T47D (cell line): Measurements from ENCODE around the gene PIP5K1C.
"Not testable (repeated sequence)": the region's sequence is repeated elsewhere in the genome, so short reads cannot be mapped to it uniquely, and the experiment has no call there.

Experiments used
- DNase-seq, 2 experiments: peaks; one replicate each; pipeline versions ENCODE4 v3.0.0 to v3.0.0-alpha.2; 2011 to 2012; ENCODE audit warnings: low read depth in 1 of 2, low spot score in 1 of 2
- JUND ChIP-seq: IDR thresholded peaks from 2 replicates; pipeline ENCODE4 v1.6.1; 2012; ENCODE audit warnings: low read depth
- in situ Hi-C: cut with HindIII; loops from 2 replicates; pipeline ENCODE4 v1.10.0; 2016; ENCODE audit warnings: low sequenced_read_pairs, low pct_unique_long_range_greater_than_20kb

PIP5K1C gene

DNA sequence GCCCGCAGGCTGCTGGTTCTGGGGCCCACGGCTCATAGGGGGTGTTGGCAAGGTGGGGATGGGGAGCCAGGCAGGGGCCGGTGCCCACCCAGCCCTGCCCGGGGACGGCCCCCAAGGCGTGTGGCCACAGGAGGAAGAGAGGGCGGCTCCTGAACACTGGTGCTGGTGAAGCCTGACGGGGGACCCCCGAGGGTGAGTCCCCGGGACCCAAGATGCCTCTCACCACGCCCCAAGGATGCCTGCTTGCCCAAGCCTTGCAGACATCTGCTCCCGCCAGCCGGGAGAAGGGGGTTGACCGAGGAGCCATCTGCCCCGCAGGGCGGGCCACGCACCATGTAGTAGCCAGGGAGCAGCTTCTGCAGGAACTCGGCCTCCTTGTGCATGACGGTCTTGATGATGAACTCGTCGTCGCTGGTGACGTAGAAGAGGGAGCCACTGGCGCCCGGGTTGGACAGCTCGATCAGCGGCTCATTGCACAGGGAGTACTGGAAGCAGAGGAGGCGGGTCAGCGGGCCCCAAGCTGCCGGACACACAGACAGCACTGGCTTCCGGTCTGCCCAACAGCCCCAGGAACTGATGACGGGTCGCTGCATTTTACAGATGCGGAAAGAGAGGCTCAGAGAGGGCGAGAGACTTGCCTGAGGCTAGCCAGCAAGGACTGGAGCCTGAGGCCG is 44.1 kb downstream of the PIP5K1C start:
- no peak for DNase-seq

DNA sequence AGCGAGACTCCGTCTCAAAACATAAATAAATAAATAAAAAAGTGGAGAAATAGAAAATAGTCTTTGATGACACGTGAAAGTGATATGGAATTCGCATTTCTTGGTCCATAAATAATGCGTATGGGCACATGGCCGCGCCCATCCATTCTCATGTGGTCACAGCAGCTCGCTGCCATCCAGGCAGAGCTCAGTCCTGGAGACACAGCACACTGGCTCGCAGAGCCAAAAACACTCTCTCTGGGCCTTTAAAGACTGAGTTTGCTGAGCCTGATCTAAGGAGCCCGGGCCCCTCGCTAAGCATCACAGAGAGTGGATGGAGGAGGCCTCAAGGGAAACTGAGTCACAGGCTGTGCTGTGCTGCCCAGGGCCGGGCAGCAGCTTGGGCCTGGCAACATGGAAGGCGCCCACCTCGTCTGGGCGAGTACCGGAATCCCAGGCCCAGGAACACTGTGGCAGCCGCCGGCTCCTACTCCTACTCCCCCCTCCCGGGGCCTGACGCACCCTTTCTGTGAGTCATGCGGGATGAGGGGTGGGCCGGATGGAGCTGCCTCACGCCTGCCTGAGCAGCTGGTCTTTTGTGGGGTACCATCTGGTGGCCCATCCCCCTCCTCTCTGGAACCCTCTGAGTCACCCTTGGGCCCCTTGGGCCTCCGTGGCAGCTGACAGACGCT is 44.7 kb downstream of the PIP5K1C start:
- no peak for DNase-seq
- TF ChIP-seq JUND: no peak
- in situ Hi-C loops: no loop called here

More for the DNA sequence above, 44.1 kb downstream of the PIP5K1C start:
- no peak for TF ChIP-seq JUND
- in situ Hi-C loops: no loop called here

DNA sequence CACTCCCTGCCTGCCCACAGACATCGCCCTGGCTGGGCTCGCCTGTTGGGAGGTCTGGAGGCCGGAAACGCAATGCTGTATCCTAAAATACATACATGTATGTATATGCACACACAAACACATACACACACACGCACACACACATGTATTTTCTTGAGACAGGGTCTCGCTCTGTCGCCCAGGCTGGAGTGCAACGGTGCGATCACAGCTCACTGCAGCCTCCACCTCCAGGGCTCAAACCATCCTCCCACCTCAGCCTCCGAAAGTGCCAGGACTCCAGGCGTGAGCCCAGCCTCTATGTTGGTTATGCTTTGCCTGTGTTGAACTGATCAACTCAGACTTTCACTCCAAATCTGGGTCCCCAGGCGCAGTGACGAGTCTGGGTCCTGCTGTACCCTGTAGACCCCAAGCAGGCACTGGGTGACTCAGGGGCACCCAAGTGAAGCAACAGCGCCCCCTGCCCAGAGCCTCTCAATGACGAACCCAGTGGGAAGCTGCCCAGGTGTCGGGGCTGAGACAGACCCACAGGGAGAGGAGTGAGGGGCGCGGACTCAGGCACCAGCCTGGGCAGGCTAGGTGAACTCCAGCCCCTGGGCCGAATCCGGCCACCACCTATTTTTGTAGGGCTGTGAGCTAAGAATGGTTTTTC is 46.3 kb downstream of the PIP5K1C start:
- no peak for TF ChIP-seq JUND
- DNase-seq: no peak
- in situ Hi-C loops: no loop called here

DNA sequence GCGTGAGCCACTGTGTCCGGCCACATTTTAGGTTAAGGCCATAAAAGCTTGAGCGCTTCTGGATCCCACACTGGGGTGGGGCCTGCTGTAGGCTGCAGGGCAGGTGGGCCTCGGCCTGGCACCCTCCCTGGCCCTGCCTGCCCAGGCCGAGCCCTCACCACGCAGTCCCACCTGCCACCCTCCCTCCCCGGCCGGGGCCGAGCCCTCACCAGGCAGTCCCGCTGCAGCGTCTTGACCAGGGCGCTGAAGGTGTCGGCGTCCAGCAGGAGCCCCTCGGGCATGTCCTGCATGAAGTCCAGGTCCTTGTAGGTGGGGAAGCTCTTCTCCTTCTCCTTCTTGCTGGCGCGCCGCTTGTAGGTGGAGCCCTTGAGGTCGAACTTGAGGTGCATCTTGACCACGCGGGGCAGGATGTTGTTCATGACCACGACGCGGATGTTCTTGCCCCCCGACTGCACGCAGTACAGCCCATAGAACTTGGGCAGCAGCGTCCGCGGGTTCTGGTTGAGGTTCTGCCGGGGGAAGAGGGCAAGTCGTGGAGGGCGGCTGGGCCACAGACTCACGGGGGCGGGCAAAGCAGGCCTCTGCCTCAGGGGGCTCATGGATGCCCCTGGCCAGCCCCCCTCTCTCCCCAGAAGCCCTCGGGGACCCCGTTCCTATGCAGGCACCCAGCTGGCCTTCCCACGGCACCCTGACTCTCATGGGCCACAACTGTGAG is 47.0 kb downstream of the PIP5K1C start:
- in situ Hi-C loops: no loop called here
- no peak for DNase-seq

DNA sequence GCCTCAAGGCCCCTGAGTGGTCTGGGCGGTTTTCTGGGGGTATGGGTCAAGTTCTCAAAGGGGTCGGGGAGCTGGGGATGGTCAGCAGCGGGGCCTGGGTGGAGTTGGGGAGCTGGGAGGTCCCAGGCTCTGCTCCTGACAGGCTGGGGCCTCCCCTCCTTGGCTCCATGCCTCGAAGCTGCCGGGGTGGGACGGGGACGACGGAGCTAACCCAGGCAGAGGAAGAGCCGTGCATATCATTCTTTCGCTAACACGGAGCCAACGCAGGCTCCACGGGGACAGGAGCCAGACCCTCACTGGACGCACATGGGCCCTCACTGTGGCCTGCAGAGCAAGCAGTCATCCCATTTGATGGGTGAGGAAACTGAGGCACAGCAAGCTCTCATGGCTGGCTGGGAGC is 47.8 kb downstream of the PIP5K1C start:
- no peak for DNase-seq
- in situ Hi-C loops: no loop called here
- no peak for TF ChIP-seq JUND

More for the DNA sequence above, 47.0 kb downstream of the PIP5K1C start:
- TF ChIP-seq JUND: no peak

DNA sequence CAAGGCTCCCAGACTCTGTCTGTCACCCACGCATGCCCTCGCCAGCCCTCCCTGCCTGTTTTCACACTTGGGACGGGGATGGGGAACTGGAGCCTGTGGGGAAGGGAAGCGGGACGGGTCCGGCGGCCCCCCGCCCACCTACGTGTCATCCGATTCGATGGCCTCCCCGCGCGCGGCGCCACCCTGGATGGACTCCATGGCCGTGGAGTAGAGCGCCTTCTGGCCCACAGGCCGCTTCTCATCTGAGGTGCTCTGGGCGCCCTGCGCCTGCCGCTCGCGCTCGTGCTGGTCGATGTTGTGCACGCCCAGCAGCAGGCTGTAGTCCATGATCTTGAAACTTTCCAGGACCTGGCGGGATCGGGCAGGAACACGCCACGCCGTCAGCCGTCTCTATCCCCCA is 48.6 kb downstream of the PIP5K1C start:
- TF ChIP-seq JUND: no peak
- no peak for DNase-seq
- in situ Hi-C loops: no loop called here

DNA sequence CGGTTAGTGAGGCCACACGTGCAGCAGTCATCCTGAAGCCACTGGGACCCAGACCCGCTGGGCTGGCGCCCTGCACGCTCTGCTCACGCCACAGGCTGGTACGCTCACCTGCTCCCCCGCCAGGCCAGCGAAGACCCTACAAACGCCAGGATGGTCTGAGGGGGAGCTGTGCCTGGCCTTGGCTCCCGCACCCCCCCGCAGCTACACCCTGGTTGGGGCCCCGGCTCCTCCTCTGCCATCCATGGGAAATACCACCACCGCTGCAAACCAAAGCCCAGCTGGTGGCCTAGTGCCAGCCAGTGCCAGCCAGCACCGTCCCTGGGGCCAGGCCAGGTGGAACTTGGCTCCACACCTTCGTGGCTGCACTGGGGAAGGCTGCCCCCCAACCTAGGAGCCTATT is 50.4 kb downstream of the PIP5K1C start:
- no peak for DNase-seq
- in situ Hi-C loops: no loop called here
- no peak for TF ChIP-seq JUND

DNA sequence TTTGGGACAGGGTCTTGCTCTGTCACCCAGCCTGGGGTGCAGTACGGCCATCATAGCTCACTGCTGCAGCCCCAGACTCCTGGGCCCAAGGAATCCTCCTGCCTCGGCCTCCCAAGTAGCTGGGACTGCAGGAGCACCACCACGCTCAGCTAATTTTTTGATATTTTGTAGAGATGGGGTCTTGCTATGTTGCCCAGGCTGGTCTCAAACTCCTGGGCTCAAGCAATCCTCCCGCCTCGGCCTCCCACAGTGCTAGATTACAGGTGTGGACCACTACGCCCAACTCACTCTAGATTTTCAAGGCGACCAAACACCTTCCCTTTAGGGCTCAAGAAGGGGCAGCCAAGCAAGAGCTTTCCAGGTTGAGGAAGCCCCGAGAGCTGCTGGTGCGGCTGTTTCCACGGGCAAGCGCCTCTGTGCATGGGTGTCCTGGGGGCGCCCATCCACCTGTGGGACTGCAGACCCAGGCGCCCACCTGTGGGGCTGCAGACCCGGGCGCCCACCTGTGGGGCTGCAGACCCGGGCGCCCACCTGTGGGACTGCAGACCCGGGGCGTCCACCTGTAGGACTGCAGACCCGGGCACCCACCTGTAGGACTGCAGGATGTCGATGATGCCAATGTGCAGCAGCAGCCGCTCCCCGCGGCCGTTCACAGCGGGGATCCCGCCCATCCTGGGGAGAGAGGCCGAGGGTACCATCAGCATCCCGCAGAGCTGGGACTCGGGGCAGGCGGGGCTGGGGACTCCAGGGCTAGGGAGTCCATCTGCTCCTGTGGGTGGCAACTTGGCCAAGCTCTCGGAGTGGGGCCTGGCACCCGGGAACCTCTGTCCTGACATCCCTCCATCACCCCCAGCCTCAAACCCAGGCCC is 52.0 kb downstream of the PIP5K1C start:
- in situ Hi-C loops: no loop called here
- TF ChIP-seq JUND: no peak
- no peak for DNase-seq

DNA sequence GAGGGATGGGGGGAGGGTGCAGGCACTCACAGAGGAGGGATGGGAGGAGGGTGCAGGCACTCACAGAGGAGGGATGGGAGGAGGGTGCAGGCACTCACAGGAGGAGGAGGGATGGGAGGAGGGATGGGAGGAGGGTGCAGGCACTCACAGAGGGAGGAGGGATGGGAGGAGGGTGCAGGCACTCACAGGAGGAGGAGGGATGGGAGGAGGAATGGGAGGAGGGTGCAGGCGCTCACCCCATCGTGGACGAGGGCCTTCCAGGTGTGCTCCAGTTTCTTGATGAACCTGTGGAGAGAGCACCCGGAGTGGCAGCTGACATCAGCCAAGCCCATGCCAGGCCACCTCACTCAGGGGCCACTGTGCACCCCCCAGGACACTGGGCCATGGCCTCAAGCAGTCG is 53.2 kb downstream of the PIP5K1C start:
- DNase-seq, in situ Hi-C loops: not testable (repeated sequence)

DNA sequence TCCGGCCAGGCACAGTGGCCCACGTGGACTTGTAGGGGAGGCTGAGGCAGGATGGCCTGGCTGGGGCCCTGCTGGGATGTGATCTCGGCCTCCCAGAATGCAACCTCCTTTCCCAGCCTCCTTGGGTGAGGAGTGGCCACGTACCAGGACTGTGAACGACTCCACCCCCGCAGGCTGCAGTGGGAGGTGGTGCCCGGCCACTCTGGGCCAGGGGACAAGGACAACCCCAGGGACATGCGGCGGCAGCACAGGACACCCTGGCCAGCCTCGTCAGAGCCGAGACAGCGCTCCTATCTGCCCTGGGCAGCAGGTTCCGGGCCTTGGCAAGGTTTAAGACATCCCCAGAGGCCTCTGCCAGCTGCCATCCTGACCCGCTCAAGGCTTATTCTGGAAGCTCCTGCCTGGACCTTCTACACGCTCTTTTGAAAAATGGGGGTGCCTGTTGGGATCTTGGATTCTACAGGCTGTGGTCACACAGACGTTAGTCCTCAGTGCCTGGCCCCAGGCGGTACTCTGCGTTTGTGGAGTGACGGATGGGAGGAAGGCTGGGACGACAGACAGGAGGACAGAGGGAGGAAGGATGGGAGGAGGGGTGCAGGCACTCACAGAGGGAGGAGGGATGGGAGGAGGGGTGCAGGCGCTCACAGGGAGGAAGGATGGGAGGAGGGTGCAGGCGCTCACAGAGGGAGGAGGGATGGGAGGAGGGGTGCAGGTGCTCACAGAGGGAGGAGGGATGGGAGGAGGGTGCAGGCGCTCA is 53.8 kb downstream of the PIP5K1C start:
- DNase-seq: no peak
- no peak for TF ChIP-seq JUND
- in situ Hi-C loops: no loop called here

DNA sequence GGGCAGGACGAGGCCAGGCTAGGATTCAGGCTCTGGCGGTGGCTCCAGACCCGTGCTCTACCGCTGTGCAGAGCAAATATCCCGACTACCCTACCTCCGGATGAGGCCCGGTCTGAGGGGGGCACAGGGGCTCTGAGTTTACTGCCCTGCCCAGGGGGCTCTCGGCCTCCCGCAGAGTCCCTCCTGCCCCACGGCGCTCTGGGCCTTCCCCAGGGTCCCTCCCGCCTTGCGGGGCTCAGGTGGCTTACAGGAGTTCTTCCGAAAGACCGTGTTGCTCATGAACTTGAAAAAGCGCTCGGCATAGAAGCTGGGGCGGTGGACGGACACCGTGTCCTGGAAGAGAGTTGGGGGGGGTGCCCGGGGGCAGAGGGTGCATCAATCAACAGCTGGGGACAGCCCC is 54.5 kb downstream of the PIP5K1C start:
- in situ Hi-C loops: no loop called here
- no peak for TF ChIP-seq JUND
- DNase-seq: no peak
